ENCODE measurements around the gene NRARP.

The NRARP gene

DNA sequence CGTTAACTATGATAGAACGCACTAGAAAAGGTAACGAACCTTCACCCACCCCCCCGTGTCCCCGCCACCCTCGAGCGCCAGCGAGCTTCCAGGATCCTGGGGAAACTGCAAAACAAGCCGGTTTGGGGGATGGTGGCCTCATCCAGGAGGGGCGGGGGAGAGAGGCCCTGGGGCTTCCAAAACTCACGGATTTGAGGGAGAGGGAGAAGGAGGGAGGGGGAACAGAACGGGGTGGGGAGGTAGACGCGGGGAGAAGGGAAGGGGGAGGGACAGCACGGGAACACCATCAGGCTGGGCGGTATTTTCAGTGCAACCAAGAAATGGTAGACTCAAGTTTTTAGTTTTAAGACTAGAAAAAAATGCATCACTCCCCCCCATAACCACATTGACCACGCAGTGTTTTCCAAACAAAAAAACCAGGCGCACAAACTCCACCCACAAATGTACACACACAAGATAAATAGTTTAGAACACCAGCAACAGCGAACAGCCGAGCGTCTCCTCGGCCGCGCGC is 1.4 kb downstream of the NRARP start:
- H3K36me3 ChIP-seq (ENCODE audit: control insufficient read depth in 1 of 2, insufficient read depth in 2 of 2, low read length in 2 of 2), result no peaks in the 10 kb centered on the region
- peaks cover 29% of the 10 kb centered on the region for H3K27me3 ChIP-seq (ENCODE audit: low read depth, low read length)
- peak overlapping the region; percentile 77 for H3K27ac ChIP-seq (ENCODE audit: low read length)
- no peaks in the 10 kb centered on the region for H3K9me3 ChIP-seq (ENCODE audit: control insufficient read depth in 1 of 2, low read length in 2 of 2)
- peak overlapping the region; percentile 60 for H3K4me3 ChIP-seq (ENCODE audit: low read depth in 1 of 2, low read length in 2 of 2)
- H3K4me1 ChIP-seq (ENCODE audit: control insufficient read depth in 1 of 2, insufficient read depth in 2 of 2, low read length in 2 of 2), result peaks cover 0 to 38% of the 10 kb centered on the region in 2 donors

DNA sequence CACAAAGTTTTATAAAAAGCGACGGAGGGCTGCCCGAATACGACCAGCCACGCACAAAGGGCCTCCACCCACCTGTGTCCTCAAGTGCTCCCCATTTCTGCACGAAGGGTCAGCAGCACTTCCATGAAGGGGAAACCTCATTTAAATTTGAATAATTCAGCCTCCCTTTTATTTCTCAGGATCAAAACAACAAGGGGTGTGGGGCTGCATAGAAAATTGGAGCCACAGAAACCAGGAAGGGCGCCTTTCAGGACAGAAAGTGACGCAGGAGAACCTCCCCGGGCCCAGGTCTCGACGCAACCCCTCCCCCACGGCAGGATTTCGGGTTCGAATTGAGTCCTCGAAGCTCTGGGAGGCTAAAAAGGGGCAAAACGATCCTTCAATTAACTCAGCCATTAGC is 2.1 kb downstream of the NRARP start:
- Histone ChIP-seq H3K4me1 (ENCODE audit: control insufficient read depth in 1 of 2, insufficient read depth in 2 of 2, low read length in 2 of 2) (peaks cover 0 to 34% of the 10 kb centered on the region in 2 donors), H3K9me3 (ENCODE audit: control insufficient read depth in 1 of 2, low read length in 2 of 2) (no peaks in the 10 kb centered on the region), H3K27ac (ENCODE audit: low read length) (peak overlapping the region; percentile 77), H3K36me3 (ENCODE audit: control insufficient read depth in 1 of 2, insufficient read depth in 2 of 2, low read length in 2 of 2) (no peaks in the 10 kb centered on the region), H3K27me3 (ENCODE audit: low read depth, low read length) (peaks cover 31% of the 10 kb centered on the region), H3K4me3 (ENCODE audit: low read depth in 1 of 2, low read length in 2 of 2) (peak overlapping the region; percentile 11 to 60)

DNA sequence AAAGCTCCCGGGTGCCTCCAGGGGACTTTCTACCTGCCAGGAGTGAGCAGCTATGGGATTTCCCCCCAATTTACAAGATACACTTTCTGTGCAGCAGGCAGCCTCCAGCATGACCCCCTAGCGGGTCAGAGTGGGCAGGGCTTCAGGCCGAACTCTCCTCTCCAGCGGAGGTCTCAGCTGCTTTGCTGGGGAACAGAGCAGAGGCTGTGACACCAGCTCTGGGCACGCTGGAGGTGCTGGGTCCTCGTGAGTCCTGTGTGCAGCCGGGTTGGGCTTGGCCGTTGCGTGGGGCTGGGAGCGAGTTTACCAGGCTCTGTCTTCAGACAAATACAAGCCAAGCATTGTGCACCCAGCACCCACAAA is 2.9 kb downstream of the NRARP start:
- Histone ChIP-seq H3K27me3 (ENCODE audit: low read depth, low read length) (peaks cover 38% of the 10 kb centered on the region), H3K27ac (ENCODE audit: low read length) (peak overlapping the region; percentile 77), H3K36me3 (ENCODE audit: control insufficient read depth in 1 of 2, insufficient read depth in 2 of 2, low read length in 2 of 2) (no peaks in the 10 kb centered on the region), H3K4me3 (ENCODE audit: low read depth in 1 of 2, low read length in 2 of 2) (peak overlapping the region; percentile 4 to 31), H3K4me1 (ENCODE audit: control insufficient read depth in 1 of 2, insufficient read depth in 2 of 2, low read length in 2 of 2) (peaks cover 0 to 36% of the 10 kb centered on the region in 2 donors), H3K9me3 (ENCODE audit: control insufficient read depth in 1 of 2, low read length in 2 of 2) (no peaks in the 10 kb centered on the region)

DNA sequence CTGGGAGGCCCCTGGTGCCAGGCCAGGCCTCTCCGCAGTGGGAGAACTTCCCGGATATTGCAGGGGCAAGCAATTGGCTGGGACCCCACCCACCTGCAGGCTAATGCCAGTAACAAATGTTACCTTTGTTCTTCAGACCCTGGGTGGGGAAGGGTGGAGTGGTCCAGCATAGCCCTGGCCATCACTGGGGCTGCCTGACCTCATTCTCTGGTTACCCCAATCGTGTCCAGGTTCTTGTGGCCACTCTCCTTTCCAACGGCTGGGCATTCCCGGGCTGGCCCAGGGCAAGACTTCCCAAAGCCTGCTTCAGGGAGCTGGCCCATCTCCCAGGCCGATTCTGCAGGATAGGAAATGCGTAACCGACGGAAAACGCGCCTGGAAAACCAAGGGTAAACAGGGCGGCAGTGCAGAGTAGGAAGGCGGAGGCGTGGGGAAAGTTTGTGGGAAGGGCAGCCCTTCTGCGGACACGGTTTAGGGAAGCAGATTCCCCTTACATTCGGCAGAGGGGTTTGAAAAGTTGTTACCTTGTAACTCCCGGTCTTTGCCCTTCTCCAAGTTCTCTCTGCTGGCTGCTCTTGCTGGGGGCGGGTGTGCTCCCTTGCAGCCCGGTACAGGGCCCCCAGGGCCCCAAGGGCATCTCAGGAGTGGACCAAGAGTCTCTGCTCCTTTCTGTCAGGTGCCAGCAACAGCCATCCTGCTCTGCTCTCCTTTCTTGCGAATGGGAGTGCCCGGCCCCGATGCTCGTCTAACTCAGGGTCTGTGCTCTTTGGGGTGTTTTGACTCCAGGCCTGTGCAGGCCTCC is 3.5 kb downstream of the NRARP start:
- Histone ChIP-seq H3K4me1 (ENCODE audit: control insufficient read depth in 1 of 2, insufficient read depth in 2 of 2, low read length in 2 of 2) (peaks cover 0 to 36% of the 10 kb centered on the region in 2 donors), H3K36me3 (ENCODE audit: control insufficient read depth in 1 of 2, insufficient read depth in 2 of 2, low read length in 2 of 2) (no peaks in the 10 kb centered on the region), H3K4me3 (ENCODE audit: low read depth in 1 of 2, low read length in 2 of 2) (peak overlapping the region; percentile 4 to 31), H3K27ac (ENCODE audit: low read length) (peak overlapping the region; percentile 77), H3K9me3 (ENCODE audit: control insufficient read depth in 1 of 2, low read length in 2 of 2) (no peaks in the 10 kb centered on the region), H3K27me3 (ENCODE audit: low read depth, low read length) (peaks cover 38% of the 10 kb centered on the region)

DNA sequence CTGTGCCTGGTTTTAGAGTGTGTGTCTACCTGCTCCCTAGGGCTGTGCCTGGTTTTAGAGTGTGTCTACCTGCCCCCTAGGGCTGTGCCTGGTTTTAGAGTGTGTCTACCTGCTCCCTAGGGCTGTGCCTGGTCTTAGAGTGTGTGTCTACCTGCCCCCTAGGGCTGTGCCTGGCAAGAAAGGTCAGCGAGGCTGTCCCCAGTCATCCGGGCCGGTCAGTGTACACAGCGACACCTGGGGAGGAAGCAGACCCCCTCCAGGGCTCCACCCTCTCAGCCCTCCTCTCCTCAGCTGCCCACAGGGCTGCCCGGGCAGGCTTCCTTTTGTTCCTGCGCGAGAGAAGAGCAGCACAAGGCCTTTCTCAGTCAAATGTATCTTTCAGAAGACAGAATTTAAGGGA is 4.1 kb downstream of the NRARP start:
- Histone ChIP-seq H3K36me3 (ENCODE audit: control insufficient read depth in 1 of 2, insufficient read depth in 2 of 2, low read length in 2 of 2) (no peaks in the 10 kb centered on the region), H3K4me1 (ENCODE audit: control insufficient read depth in 1 of 2, insufficient read depth in 2 of 2, low read length in 2 of 2) (peaks cover 0 to 36% of the 10 kb centered on the region in 2 donors), H3K9me3 (ENCODE audit: control insufficient read depth in 1 of 2, low read length in 2 of 2) (no peaks in the 10 kb centered on the region), H3K27me3 (ENCODE audit: low read depth, low read length) (peaks cover 38% of the 10 kb centered on the region), H3K27ac (ENCODE audit: low read length) (peak overlapping the region; percentile 77), H3K4me3 (ENCODE audit: low read depth in 1 of 2, low read length in 2 of 2) (no peak overlapping the region)

DNA sequence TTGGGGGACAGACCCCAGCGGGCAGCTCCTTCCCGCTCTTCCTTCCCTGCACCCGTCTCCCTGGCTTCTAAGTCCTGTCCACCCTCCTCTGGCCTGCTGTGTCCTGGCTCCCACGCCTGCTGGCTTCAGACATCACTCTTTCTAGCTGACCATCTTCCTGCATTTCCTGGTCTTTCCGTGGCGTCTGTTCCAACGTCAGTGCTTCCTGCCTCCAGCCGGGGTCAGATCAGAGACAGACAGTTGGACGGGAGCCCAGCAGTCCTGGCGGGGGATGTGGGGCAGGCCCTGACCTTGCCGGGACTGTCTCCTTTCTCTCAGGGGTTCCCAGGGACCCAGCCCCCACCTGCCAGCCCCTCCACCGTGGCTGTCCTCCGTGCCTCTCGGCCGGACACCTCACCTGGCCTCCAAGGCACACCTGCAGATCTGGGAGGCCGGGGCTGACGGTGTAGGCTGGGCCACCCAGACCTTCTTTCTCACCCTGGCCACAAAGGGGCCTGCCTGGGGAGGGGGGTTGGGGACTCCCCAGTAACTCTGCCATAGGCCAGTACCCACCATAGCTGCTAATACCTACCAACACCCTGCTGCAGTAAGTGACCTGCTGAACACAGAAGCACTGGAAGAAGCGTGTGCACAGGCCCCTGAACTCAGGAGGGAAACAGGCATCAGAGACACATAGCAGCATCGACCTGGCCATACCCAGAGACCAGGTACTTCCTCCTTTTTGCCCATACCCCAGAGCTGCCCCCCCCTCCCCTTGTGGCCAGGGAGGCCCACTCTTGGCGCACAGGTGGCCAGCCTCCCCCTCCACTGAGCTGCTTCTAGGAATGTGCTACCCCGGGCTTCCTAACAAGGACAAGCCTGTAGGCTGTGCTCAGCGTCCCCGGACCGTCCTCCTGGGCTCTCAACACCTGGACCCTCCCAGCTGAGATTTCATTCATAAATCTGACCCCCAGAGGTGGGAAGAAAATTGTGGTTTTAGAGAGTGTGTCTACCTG is 5.1 kb downstream of the NRARP start:
- Histone ChIP-seq H3K4me3 (ENCODE audit: low read depth in 1 of 2, low read length in 2 of 2) (peak overlapping the region in 1 of 2 donors; percentile 40), H3K4me1 (ENCODE audit: control insufficient read depth in 1 of 2, insufficient read depth in 2 of 2, low read length in 2 of 2) (peaks cover 0 to 32% of the 10 kb centered on the region in 2 donors), H3K9me3 (ENCODE audit: control insufficient read depth in 1 of 2, low read length in 2 of 2) (no peaks in the 10 kb centered on the region), H3K27me3 (ENCODE audit: low read depth, low read length) (peaks cover 38% of the 10 kb centered on the region), H3K27ac (ENCODE audit: low read length) (peak overlapping the region; percentile 77), H3K36me3 (ENCODE audit: control insufficient read depth in 1 of 2, insufficient read depth in 2 of 2, low read length in 2 of 2) (no peaks in the 10 kb centered on the region)

DNA sequence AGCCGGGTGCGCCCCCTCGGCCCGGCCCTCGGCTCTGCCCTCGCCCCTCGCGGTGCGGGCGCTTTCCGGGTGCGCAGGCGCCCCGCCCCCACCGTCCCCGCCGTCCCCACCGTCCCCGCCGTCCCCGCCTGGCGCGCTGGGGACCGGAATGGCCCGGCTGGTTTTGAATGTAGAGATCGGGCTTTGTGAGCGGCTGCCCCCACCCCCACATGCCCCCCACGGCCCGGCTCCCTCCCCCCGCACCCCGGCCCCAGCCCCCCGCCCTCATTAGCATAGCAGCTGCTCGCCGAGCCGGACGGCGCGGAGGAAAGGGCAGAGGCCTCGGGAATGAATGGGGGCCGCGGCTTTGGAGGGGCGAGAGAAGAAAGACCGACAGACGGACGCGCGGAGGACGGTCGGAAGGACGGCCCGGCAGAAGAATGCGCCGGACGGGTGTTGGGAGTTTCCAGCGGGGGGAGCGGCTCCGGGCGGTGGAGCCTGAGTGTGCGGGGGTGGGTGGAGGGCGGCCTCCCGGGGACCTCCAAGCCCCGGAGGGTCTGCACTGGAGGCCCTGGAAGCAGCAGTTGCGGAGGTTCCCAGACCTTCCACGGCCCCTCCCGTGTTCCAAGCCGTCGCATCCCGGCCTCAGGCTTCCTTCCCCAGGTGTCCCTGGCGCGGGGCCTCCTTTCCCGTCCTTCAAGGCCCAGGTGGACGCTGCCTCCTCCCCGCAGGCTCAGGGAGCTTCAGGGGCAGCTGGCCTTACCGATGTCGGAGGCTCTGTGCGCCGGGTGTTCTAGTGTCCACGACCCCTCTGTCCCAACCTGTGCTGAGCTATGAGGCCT is 6.0 kb downstream of the NRARP start:
- H3K9me3 ChIP-seq (ENCODE audit: control insufficient read depth in 1 of 2, low read length in 2 of 2), result no peaks in the 10 kb centered on the region
- H3K4me3 ChIP-seq (ENCODE audit: low read depth in 1 of 2, low read length in 2 of 2), result peak overlapping the region in 1 of 2 donors; percentile 40
- peaks cover 38% of the 10 kb centered on the region for H3K27me3 ChIP-seq (ENCODE audit: low read depth, low read length)
- peak overlapping the region; percentile 77 for H3K27ac ChIP-seq (ENCODE audit: low read length)
- no peaks in the 10 kb centered on the region for H3K36me3 ChIP-seq (ENCODE audit: control insufficient read depth in 1 of 2, insufficient read depth in 2 of 2, low read length in 2 of 2)
- H3K4me1 ChIP-seq (ENCODE audit: control insufficient read depth in 1 of 2, insufficient read depth in 2 of 2, low read length in 2 of 2), result peaks cover 0 to 27% of the 10 kb centered on the region in 2 donors

DNA sequence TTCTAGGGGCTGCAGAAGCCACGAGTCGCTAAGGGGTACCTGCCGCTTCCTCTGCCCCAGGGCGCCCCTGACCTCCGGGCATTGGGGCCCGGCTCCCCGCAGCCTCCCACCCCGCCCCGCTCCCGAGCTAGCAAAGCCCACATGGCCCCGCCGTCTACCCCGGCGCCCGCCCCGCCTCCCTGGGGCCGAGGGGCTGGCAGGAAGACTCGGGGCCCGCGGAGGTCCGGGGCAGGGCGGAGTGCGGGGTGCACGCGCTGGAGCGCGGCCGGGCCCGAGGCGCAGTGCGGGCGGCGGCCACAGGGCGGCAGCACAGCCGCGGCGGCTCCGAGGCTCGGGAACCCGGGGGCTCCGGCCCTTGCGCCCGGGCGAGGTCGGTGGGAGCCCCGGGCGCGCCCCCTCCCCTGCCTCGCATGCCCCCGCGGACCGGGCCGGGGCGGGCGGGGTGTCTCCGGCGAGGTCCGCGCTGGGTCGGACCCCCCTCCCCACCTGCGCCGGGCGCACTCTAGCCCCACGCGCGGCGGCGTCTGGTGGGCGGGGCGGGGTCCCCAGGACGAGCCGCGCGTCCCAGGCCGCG is 6.7 kb downstream of the NRARP start:
- Histone ChIP-seq H3K4me1 (ENCODE audit: control insufficient read depth in 1 of 2, insufficient read depth in 2 of 2, low read length in 2 of 2) (peaks cover 0 to 20% of the 10 kb centered on the region in 2 donors), H3K36me3 (ENCODE audit: control insufficient read depth in 1 of 2, insufficient read depth in 2 of 2, low read length in 2 of 2) (no peaks in the 10 kb centered on the region), H3K9me3 (ENCODE audit: control insufficient read depth in 1 of 2, low read length in 2 of 2) (no peaks in the 10 kb centered on the region), H3K4me3 (ENCODE audit: low read depth in 1 of 2, low read length in 2 of 2) (peak overlapping the region in 1 of 2 donors; percentile 11), H3K27ac (ENCODE audit: low read length) (no peak overlapping the region), H3K27me3 (ENCODE audit: low read depth, low read length) (peaks cover 38% of the 10 kb centered on the region)

DNA sequence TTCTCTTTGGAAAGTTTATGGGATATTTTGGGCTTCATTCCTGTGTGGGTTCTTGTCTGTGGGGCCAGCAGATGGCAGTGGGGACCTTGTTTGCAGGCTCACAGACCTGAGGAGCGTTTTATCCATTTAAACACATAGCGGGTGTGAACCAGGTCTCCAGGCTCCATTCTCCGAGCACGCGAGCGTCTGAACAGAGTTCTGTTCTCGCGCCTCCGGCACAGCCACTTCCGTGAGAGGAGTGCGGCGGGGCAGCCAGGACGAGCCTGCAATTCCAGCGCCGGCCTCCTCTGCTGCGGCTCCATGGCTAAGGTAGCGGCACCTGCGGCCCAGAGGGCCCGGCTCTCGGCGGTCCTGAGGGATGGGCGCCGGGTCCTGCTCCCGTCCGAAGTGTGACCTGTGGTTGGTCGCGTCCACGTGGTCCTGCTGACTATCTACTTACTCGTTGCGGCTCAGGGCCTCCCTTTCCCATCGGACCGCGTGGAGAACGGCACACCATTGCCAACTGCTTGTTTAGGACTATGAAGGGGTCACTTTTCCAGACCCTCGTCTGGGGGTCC is 7.3 kb downstream of the NRARP start:
- Histone ChIP-seq H3K4me1 (ENCODE audit: control insufficient read depth in 1 of 2, insufficient read depth in 2 of 2, low read length in 2 of 2) (peaks cover 0 to 16% of the 10 kb centered on the region in 2 donors), H3K9me3 (ENCODE audit: control insufficient read depth in 1 of 2, low read length in 2 of 2) (no peaks in the 10 kb centered on the region), H3K4me3 (ENCODE audit: low read depth in 1 of 2, low read length in 2 of 2) (peak overlapping the region in 1 of 2 donors; percentile 16), H3K27me3 (ENCODE audit: low read depth, low read length) (peaks cover 34% of the 10 kb centered on the region), H3K36me3 (ENCODE audit: control insufficient read depth in 1 of 2, insufficient read depth in 2 of 2, low read length in 2 of 2) (no peaks in the 10 kb centered on the region), H3K27ac (ENCODE audit: low read length) (peak overlapping the region; percentile 58)

DNA sequence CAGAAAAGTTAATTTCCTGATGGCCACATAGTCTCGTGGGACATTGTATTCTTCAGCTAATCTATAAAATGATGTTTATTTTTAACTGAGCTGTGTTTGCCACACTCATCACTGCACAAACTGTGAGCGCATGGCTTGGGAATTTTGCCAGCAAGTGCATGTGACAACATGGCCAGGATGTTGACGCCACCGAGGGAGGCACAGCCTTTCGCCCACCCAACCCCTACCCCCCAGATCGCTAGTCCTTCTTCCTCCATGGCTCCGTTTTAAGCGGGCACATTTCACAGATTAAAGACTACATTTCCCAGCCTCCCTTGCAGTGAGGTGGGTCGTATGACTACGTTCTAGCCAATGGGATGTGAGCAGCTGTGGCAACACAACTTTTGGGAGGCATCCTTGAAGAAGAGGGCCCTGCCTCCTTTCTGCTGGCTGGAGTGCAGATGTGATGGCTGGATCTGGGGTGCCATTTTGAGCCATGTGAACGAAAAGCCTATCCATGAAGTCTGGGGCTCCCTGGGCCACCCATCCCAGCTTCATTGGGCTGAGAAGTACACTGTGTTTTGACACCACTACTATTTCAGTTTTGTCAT is 7.9 kb downstream of the NRARP start:
- H3K4me1 ChIP-seq (ENCODE audit: control insufficient read depth in 1 of 2, insufficient read depth in 2 of 2, low read length in 2 of 2), result peaks cover 0 to 16% of the 10 kb centered on the region in 2 donors
- peak overlapping the region in 1 of 2 donors; percentile 16 for H3K4me3 ChIP-seq (ENCODE audit: low read depth in 1 of 2, low read length in 2 of 2)
- no peaks in the 10 kb centered on the region for H3K36me3 ChIP-seq (ENCODE audit: control insufficient read depth in 1 of 2, insufficient read depth in 2 of 2, low read length in 2 of 2)
- H3K27me3 ChIP-seq (ENCODE audit: low read depth, low read length), result peaks cover 32% of the 10 kb centered on the region
- no peaks in the 10 kb centered on the region for H3K9me3 ChIP-seq (ENCODE audit: control insufficient read depth in 1 of 2, low read length in 2 of 2)
- peak overlapping the region; percentile 58 for H3K27ac ChIP-seq (ENCODE audit: low read length)
